Endodermal cell (in vitro differentiated cells): Measurements from ENCODE around the gene CASZ1. TPM values are rescaled to one million over a fixed set of nuclear protein-coding genes. Genes with fewer than 3 reads are reported as not detected.

Experiments
- DNase-seq: peaks from one replicate; pipeline ENCODE4 v3.0.0-alpha.2; 2017
- H3K27ac ChIP-seq: 2 replicates; pipeline ENCODE4 v1.5.1; 2013; ENCODE audit warnings: mild to moderate bottlenecking, low read depth, low read length, moderate library complexity
- H3K27me3 ChIP-seq: 2 replicates; pipeline ENCODE4 v1.6.1; 2013; ENCODE audit warnings: mild to moderate bottlenecking, low read length, moderate library complexity; ENCODE audit not compliant: insufficient read depth, control insufficient read depth, poor library complexity, severe bottlenecking
- H3K36me3 ChIP-seq: 2 replicates; pipeline ENCODE4 v1.7.0; 2013; ENCODE audit warnings: mild to moderate bottlenecking, low read length, moderate library complexity; ENCODE audit not compliant: control insufficient read depth, insufficient read depth
- H3K4me1 ChIP-seq: one replicate; pipeline ENCODE4 v1.7.0; 2013; ENCODE audit warnings: low read length; ENCODE audit not compliant: control insufficient read depth, insufficient read depth
- H3K4me3 ChIP-seq: 2 replicates; pipeline ENCODE4 v1.5.1; 2013; ENCODE audit warnings: mild to moderate bottlenecking, low read length, moderate library complexity
- H3K9ac ChIP-seq: 2 replicates; pipeline ENCODE4 v1.6.1; 2013; ENCODE audit warnings: mild to moderate bottlenecking, low read length, moderate library complexity; ENCODE audit not compliant: poor library complexity, severe bottlenecking; ENCODE audit errors: extremely low read depth
- H3K9me3 ChIP-seq: 2 replicates; pipeline ENCODE4 v1.6.1; 2013; ENCODE audit warnings: mild to moderate bottlenecking, low read length, moderate library complexity; ENCODE audit not compliant: control insufficient read depth
- H3K27ac Mint-ChIP-seq: 2 replicates; pipeline ENCODE4 v1.8.0; 2020; ENCODE audit warnings: mixed read lengths
- H3K27me3 Mint-ChIP-seq: 2 replicates; pipeline ENCODE4 v1.8.0; 2021; ENCODE audit warnings: mild to moderate bottlenecking, mixed read lengths; ENCODE audit not compliant: insufficient read depth
- H3K36me3 Mint-ChIP-seq: 2 replicates; pipeline ENCODE4 v1.8.0; 2020; ENCODE audit warnings: low read depth, mixed read lengths
- H3K4me1 Mint-ChIP-seq: 2 replicates; pipeline ENCODE4 v1.8.0; 2020; ENCODE audit warnings: mixed read lengths
- H3K4me3 Mint-ChIP-seq: 2 replicates; pipeline ENCODE4 v1.8.0; 2020; ENCODE audit warnings: mild to moderate bottlenecking, moderate library complexity, mixed read lengths
- H3K9me3 Mint-ChIP-seq: 2 replicates; pipeline ENCODE4 v1.8.0; 2020; ENCODE audit warnings: mild to moderate bottlenecking, mixed read lengths
- WGBS, 2 experiments: methylation state at CpG; one replicate each; pipeline versions ENCODE4 v1.1.5 to v1.1.7; 2013; ENCODE audit warnings: missing lambda C conversion rate in 2 of 2, mixed read lengths in 1 of 2; ENCODE audit not compliant: insufficient coverage in 1 of 2, insufficient read length in 1 of 2; 5-methylcytosine and 5-hydroxymethylcytosine counted together
- total RNA-seq, 2 donors: library from RNA; stranded (reverse); fragmentation: NEBNext Ultra II Directional in 1 of 2; extraction: Animal tissue kit (Norgen Biotek cat#: 25700) in 1 of 2; gene quantifications; 2 replicates in 1 of 2; 3 replicates in 1 of 2; pipeline ENCODE4 v1.2.1, GENCODE V29; 2021
- TF ChIP-seq, protein P1 (sequence below): fragments of 200-600 bp; sonication (generic); conservative IDR thresholded peaks from 2 replicates; pipeline ENCODE4 v1.5.0; 2021; ENCODE audit warnings: antibody characterized with exemption, mild to moderate bottlenecking

The CASZ1 gene
- total RNA-seq, 2 donors from 2014 or later = 3.5 to 5.9 TPM

- H3K4me1 ChIP-seq = peaks cover 4% of the 10 kb centered on the region
- Mint-ChIP-seq H3K27me3 (no peaks in the 10 kb centered on the region), H3K36me3 (no peaks in the 10 kb centered on the region), H3K27ac (no peak overlapping the region), H3K4me1 (no peaks in the 10 kb centered on the region), H3K4me3 (no peak overlapping the region), H3K9me3 (no peaks in the 10 kb centered on the region)
- H3K36me3 ChIP-seq = no peaks in the 10 kb centered on the region
- no peak overlapping the region for H3K4me3 ChIP-seq
- TF ChIP-seq, protein P1, sequence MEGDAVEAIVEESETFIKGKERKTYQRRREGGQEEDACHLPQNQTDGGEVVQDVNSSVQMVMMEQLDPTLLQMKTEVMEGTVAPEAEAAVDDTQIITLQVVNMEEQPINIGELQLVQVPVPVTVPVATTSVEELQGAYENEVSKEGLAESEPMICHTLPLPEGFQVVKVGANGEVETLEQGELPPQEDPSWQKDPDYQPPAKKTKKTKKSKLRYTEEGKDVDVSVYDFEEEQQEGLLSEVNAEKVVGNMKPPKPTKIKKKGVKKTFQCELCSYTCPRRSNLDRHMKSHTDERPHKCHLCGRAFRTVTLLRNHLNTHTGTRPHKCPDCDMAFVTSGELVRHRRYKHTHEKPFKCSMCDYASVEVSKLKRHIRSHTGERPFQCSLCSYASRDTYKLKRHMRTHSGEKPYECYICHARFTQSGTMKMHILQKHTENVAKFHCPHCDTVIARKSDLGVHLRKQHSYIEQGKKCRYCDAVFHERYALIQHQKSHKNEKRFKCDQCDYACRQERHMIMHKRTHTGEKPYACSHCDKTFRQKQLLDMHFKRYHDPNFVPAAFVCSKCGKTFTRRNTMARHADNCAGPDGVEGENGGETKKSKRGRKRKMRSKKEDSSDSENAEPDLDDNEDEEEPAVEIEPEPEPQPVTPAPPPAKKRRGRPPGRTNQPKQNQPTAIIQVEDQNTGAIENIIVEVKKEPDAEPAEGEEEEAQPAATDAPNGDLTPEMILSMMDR = no peak
- H3K27ac ChIP-seq = no peak overlapping the region
- H3K9ac ChIP-seq = no peak overlapping the region
- H3K9me3 ChIP-seq = no peaks in the 10 kb centered on the region
- no peaks in the 10 kb centered on the region for H3K27me3 ChIP-seq
- 89 to 95% methylated on average over 8 to 19 of the region's 19 CpGs for WGBS, 2 experiments
- DNase-seq = no peak
These were observed 137.9 kb downstream of the CASZ1 start for GRCh38 chr1:10658396-10659066.

DNA sequence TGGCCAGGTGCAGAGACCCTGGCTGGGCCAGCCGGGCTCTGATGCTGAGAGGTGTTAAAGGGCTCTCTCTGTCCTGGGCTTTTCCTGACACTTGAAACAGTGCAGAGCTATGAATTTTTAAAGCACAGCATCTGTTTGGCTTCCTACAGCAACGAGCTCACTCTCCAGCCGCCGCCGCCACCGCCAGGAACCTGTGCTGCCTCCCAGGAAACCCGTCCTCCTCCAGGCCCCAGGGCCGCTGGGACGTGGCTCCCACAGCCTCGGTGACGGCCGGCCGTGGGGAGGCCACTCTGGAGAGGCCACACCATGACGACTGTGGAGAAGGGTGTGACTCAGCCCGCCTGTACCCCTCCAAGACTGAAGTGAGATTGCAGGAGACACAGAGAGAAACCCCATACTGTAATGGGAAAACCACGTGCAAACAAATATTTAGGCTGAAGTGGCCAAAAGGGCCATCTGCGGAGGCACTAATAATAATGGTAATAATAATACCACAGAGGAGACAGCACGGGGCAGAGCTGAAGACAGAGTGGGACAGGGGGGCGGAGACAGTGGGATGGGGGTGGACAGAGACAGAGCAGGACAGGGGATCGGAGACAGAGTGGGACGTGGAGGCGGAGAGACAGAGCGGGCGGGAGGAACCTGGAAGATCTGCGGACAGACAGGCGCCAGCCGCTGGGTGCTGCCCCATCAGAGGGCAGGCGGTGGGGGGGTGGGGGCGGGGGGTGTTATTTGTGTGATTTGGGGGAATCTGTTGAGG, 139.2 kb downstream of the CASZ1 start:
- no peak for DNase-seq
- H3K27ac ChIP-seq = no peak overlapping the region
- WGBS, 2 experiments = 91% methylated on average over 12 to 29 of the region's 29 CpGs

GRCh38 chr1:10656431-10656830, 140.0 kb downstream of the CASZ1 start:
- Histone ChIP-seq H3K4me1 (no peaks in the 10 kb centered on the region), H3K36me3 (no peaks in the 10 kb centered on the region), H3K27ac (no peak overlapping the region), H3K9me3 (no peaks in the 10 kb centered on the region), H3K4me3 (no peak overlapping the region), H3K9ac (no peak overlapping the region), H3K27me3 (peaks cover 11% of the 10 kb centered on the region)
- no peak overlapping the region for H3K27ac Mint-ChIP-seq
- no peaks in the 10 kb centered on the region for H3K4me1 Mint-ChIP-seq
- TF ChIP-seq, protein P1 = no peak
- no peaks in the 10 kb centered on the region for H3K9me3 Mint-ChIP-seq
- 84 to 100% methylated on average over 3 to 15 of the region's 15 CpGs for WGBS, 2 experiments
- no peaks in the 10 kb centered on the region for H3K27me3 Mint-ChIP-seq
- no peak for DNase-seq
- no peaks in the 10 kb centered on the region for H3K36me3 Mint-ChIP-seq
- no peak overlapping the region for H3K4me3 Mint-ChIP-seq

More for the DNA sequence above, 139.2 kb downstream of the CASZ1 start:
- Mint-ChIP-seq H3K36me3 (no peaks in the 10 kb centered on the region), H3K27ac (no peak overlapping the region), H3K4me3 (no peak overlapping the region), H3K4me1 (no peaks in the 10 kb centered on the region), H3K27me3 (no peaks in the 10 kb centered on the region), H3K9me3 (no peaks in the 10 kb centered on the region)
- H3K27me3 ChIP-seq = peaks cover 2% of the 10 kb centered on the region
- H3K4me3 ChIP-seq = no peak overlapping the region
- no peaks in the 10 kb centered on the region for H3K9me3 ChIP-seq
- no peaks in the 10 kb centered on the region for H3K4me1 ChIP-seq
- TF ChIP-seq, protein P1 = no peak
- H3K36me3 ChIP-seq = no peaks in the 10 kb centered on the region
- no peak overlapping the region for H3K9ac ChIP-seq
